Endothelial cell of umbilical vein (primary cell): ENCODE results near the gene NPM3. TPM values are rescaled to one million over a fixed set of nuclear protein-coding genes. Genes with fewer than 3 reads are reported as not detected.

Experiments
- BruUV-seq: library from RNA; stranded (reverse); fragments of 400-500 nt; replicated peaks from 2 replicates; lab custom pipeline; 2021; lab: Mats Ljungman, UMichigan
- CTCF ChIA-PET: fragments of 300-600, 350-600 bp; sonication (Branson Sonifier 250); formaldehyde crosslinking; loops from one replicate; lab custom pipeline; 2021; ENCODE audit warnings: antibody characterized with exemption, inconsistent platforms; lab: Charles Lee
- POLR2A ChIA-PET: fragments of 300-600, 350-600 bp; sonication (Branson Sonifier 250); formaldehyde crosslinking; loops from one replicate; lab custom pipeline; 2021; ENCODE audit warnings: antibody characterized with exemption, inconsistent platforms; lab: Charles Lee
- DNase-seq: peaks from one replicate; pipeline ENCODE4 v3.0.0-alpha.2; 2011; ENCODE audit warnings: low read depth, low spot score
- FAIRE-seq: peaks from 2 replicates; lab custom pipeline; 2011; peaks lifted over from hg19 to GRCh38; lab: Jason Lieb, UNC
- H2AFZ ChIP-seq: 2 replicates; pipeline ENCODE4 v1.6.0; 2012; ENCODE audit warnings: low read depth, low read length, control low read depth, inconsistent platforms
- H3K27ac ChIP-seq: 2 replicates; pipeline ENCODE4 v1.5.1; 2011; ENCODE audit warnings: low read depth, mild to moderate bottlenecking, control low read depth, low read length, moderate library complexity; ENCODE audit not compliant: insufficient read depth
- H3K27me3 ChIP-seq, 2 experiments: 2 replicates each; pipeline versions ENCODE4 v1.6.0 to v1.6.1; 2011; ENCODE audit warnings: low read length in 2 of 2, mixed read lengths in 1 of 2; ENCODE audit not compliant: control insufficient read depth in 2 of 2, insufficient read depth in 2 of 2
- H3K36me3 ChIP-seq, 2 experiments: 2 replicates in 1 of 2; 3 replicates in 1 of 2; pipeline ENCODE4 v1.5.1; 2011; ENCODE audit warnings: low read length in 2 of 2, mild to moderate bottlenecking in 1 of 2, moderate library complexity in 1 of 2; ENCODE audit not compliant: control insufficient read depth in 2 of 2, insufficient read depth in 2 of 2; ENCODE audit errors: extremely low read depth in 1 of 2
- H3K4me1 ChIP-seq: 3 replicates; pipeline ENCODE4 v1.5.1; 2011; ENCODE audit warnings: mild to moderate bottlenecking, low read length; ENCODE audit not compliant: control insufficient read depth, insufficient read depth; ENCODE audit errors: extremely low read depth
- H3K4me2 ChIP-seq: 2 replicates; pipeline ENCODE4 v1.6.1; 2011; ENCODE audit warnings: low read length, control low read depth, mixed read lengths; ENCODE audit not compliant: insufficient read depth
- H3K4me3 ChIP-seq, 3 experiments: fragments of 200-600 bp in 1 of 3; sonication (generic), shearing (Covaris generic) in 1 of 3; replicated peaks in 1 of 3; 2 replicates each; pipeline ENCODE4 v1.5.1; 2011 to 2016; ENCODE audit warnings: control low read depth in 3 of 3, low read length in 3 of 3, mild to moderate bottlenecking in 2 of 3, inconsistent platforms in 1 of 3, low read depth in 1 of 3, moderate library complexity in 1 of 3; ENCODE audit not compliant: insufficient read depth in 1 of 3
- H3K79me2 ChIP-seq: 2 replicates; pipeline ENCODE4 v1.6.0; 2012; ENCODE audit warnings: low read length, inconsistent platforms; ENCODE audit not compliant: control insufficient read depth, insufficient read depth
- H3K9ac ChIP-seq: replicated peaks from 2 replicates; pipeline ENCODE3; 2011; ENCODE audit warnings: low read length, control low read depth; ENCODE audit not compliant: insufficient read depth; ENCODE audit errors: extremely low read depth
- H3K9me1 ChIP-seq: replicated peaks from 3 replicates; pipeline ENCODE4 v1.6.0; 2011; ENCODE audit warnings: mild to moderate bottlenecking, low read length; ENCODE audit not compliant: control insufficient read depth, insufficient read depth; ENCODE audit errors: extremely low read depth
- H3K9me3 ChIP-seq: replicated peaks from 2 replicates; pipeline ENCODE4 v1.5.1; 2012; ENCODE audit warnings: low read length, inconsistent platforms; ENCODE audit not compliant: control insufficient read depth, insufficient read depth
- H4K20me1 ChIP-seq: replicated peaks from 2 replicates; pipeline ENCODE3; 2011; ENCODE audit warnings: mild to moderate bottlenecking, low read length; ENCODE audit not compliant: control insufficient read depth, insufficient read depth; ENCODE audit errors: extremely low read depth
- EZH2 ChIP-seq: IDR thresholded peaks from 2 replicates; pipeline ENCODE4 v1.6.1; 2012; ENCODE audit warnings: borderline replicate concordance, low read depth, mild to moderate bottlenecking, moderate library complexity, low read length, inconsistent platforms; ENCODE audit not compliant: severe bottlenecking
- FOS ChIP-seq: IDR thresholded peaks from 2 replicates; pipeline ENCODE4 v1.6.1; 2011; ENCODE audit warnings: mild to moderate bottlenecking, low read length, moderate library complexity, borderline replicate concordance; ENCODE audit not compliant: insufficient read depth
- GATA2 ChIP-seq: IDR thresholded peaks from 2 replicates; pipeline ENCODE4 v1.7.0; 2011; ENCODE audit warnings: low read depth, mild to moderate bottlenecking, moderate library complexity, mixed read lengths, low read length; ENCODE audit not compliant: insufficient read length, insufficient read depth
- JUN ChIP-seq: IDR thresholded peaks from 2 replicates; pipeline ENCODE4 v1.6.1; 2011; ENCODE audit warnings: borderline replicate concordance, low read depth; ENCODE audit not compliant: insufficient read length, insufficient read depth
- MYC ChIP-seq: IDR thresholded peaks from one replicate; pipeline ENCODE4 v1.6.1; 2011; ENCODE audit warnings: mild to moderate bottlenecking, low read depth, low read length
- POLR2A ChIP-seq: IDR thresholded peaks from 2 replicates; pipeline ENCODE4 v1.6.1; 2012; ENCODE audit warnings: low read depth, mild to moderate bottlenecking, control low read depth, low read length
- POLR2AphosphoS5 ChIP-seq: IDR thresholded peaks from 2 replicates; pipeline ENCODE4 v1.6.1; 2012; ENCODE audit warnings: low read depth, mild to moderate bottlenecking, control low read depth, low read length, moderate library complexity; ENCODE audit not compliant: insufficient read depth
- dilution Hi-C: fragments of 300-500 bp; cut with MboI; formaldehyde crosslinking; loops from one replicate; pipeline ENCODE4 v1.15.0; 2019; ENCODE audit warnings: low sequenced_read_pairs; ENCODE audit not compliant: extremely low pct_ligation_motif_present
- intact Hi-C: fragments of 100-400 bp; cut with micrococcal nuclease; formaldehyde crosslinking; loops from one replicate; pipeline ENCODE4 v1.10.0; 2022
- polyA plus RNA-seq, 4 experiments: library from polyadenylated mRNA; depleted of rRNA in 3 of 4; stranded (reverse) in 3 of 4; unstranded in 1 of 4; fragments of >200 nt; gene quantifications; 2 replicates each; pipeline versions ENCODE4 v1.2.1 to v1.2.3, GENCODE V29; 2011 to 2012; ENCODE audit warnings: missing spikeins in 1 of 4
- total RNA-seq: library from RNA; stranded (reverse); gene quantifications from 2 replicates; pipeline ENCODE4 v1.2.3, GENCODE V29; 2021
- TF ChIP-seq, protein P1 (sequence below): IDR thresholded peaks from 2 replicates; pipeline ENCODE4 v1.6.1; 2011; ENCODE audit not compliant: insufficient read depth, insufficient read length
- TF ChIP-seq, protein P2 (sequence below), 2 donors: IDR thresholded peaks; 1 replicate in 1 of 2; 2 replicates in 1 of 2; pipeline ENCODE4 v1.5.1; 2011; ENCODE audit warnings: low read length in 2 of 2, mild to moderate bottlenecking in 2 of 2, moderate library complexity in 2 of 2, control low read depth in 1 of 2, inconsistent platforms in 1 of 2, low read depth in 1 of 2; ENCODE audit not compliant: insufficient read depth in 1 of 2; ENCODE audit errors: extremely low read depth in 1 of 2

The NPM3 gene
- total and polyA plus RNA-seq, 2 donors (not counting 3 experiments of a cell fraction or from before 2014, with no cell fraction given) = 55.4 to 71.3 TPM

DNA sequence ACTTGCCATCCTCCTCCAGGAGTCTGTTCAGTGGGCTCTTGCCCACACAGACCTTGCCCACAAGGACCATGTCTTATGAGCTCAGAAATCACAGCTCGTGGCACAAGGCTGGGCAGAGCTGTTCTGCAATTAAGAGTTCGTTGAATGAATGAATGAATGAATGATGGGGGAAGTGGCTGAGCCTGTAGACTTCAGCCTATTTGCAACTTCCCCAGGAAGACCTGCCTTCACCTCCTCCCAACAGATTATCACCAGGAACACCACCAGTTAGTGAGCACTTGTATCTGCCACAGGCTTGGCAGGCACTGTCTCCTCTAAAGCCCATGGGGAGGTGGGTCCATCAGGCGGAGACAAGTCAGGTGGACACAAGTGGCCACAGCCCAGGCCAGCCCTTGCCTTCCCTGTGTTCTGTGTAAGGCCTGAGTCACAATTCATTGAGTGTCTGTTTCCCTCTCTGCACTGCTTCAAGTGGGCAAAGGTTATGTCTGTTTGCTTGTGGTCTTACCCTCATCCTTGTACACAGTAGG, 5.6 kb downstream of the NPM3 start:
- no peak overlapping the region for H3K4me2 ChIP-seq
- dilution Hi-C loops = no loop called here
- peaks cover 18% of the 10 kb centered on the region for H3K4me1 ChIP-seq
- BruUV-seq = no TSS peak
- ChIA-PET POLR2A (no interaction called here), CTCF (no interaction called here)
- FAIRE-seq (no peak), DNase-seq (no peak)
- no peak overlapping the region for H3K27ac ChIP-seq
- H3K27me3 ChIP-seq = peaks cover 41 to 53% of the 10 kb centered on the region in 2 experiments
- no peak overlapping the region for H2AFZ ChIP-seq
- no peaks in the 10 kb centered on the region for H4K20me1 ChIP-seq
- H3K4me3 ChIP-seq = no peak overlapping the region
- no peaks in the 10 kb centered on the region for H3K9me1 ChIP-seq
- TF ChIP-seq, protein P1, sequence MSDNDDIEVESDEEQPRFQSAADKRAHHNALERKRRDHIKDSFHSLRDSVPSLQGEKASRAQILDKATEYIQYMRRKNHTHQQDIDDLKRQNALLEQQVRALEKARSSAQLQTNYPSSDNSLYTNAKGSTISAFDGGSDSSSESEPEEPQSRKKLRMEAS = no peak
- TF ChIP-seq POLR2AphosphoS5 (no peak), EZH2 (no peak), FOS (no peak), GATA2 (no peak), POLR2A (no peak), MYC (no peak), JUN (no peak)
- TF ChIP-seq, protein P2, sequence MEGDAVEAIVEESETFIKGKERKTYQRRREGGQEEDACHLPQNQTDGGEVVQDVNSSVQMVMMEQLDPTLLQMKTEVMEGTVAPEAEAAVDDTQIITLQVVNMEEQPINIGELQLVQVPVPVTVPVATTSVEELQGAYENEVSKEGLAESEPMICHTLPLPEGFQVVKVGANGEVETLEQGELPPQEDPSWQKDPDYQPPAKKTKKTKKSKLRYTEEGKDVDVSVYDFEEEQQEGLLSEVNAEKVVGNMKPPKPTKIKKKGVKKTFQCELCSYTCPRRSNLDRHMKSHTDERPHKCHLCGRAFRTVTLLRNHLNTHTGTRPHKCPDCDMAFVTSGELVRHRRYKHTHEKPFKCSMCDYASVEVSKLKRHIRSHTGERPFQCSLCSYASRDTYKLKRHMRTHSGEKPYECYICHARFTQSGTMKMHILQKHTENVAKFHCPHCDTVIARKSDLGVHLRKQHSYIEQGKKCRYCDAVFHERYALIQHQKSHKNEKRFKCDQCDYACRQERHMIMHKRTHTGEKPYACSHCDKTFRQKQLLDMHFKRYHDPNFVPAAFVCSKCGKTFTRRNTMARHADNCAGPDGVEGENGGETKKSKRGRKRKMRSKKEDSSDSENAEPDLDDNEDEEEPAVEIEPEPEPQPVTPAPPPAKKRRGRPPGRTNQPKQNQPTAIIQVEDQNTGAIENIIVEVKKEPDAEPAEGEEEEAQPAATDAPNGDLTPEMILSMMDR (IDR thresholded peaks at IDR 0.05; ENCODE audit: extremely low read depth in 1 of 2, insufficient read depth in 1 of 2, low read depth in 1 of 2, low read length in 2 of 2) = no peak
- peaks cover 4% of the 10 kb centered on the region for H3K79me2 ChIP-seq
- no peak overlapping the region for H3K9ac ChIP-seq
- intact Hi-C loops = no loop called here
- no peaks in the 10 kb centered on the region for H3K9me3 ChIP-seq
- H3K36me3 ChIP-seq = no peaks in the 10 kb centered on the region
